Cardiac fibroblast (primary cell): ENCODE results near the gene ARHGDIA.

ENCODE experiments used
- DNase-seq, 2 donors: peaks; one replicate each; pipeline versions ENCODE4 v3.0.0 to v3.0.0-alpha.2; 2010; ENCODE audit warnings: low read depth in 2 of 2
- H3K4me3 ChIP-seq, 2 donors: replicated peaks in 1 of 2; 1 replicate in 1 of 2; 2 replicates in 1 of 2; pipeline ENCODE4 v1.5.1; 2011; ENCODE audit warnings: low read depth in 2 of 2, low read length in 2 of 2, mild to moderate bottlenecking in 2 of 2, moderate library complexity in 1 of 2
- CTCF ChIP-seq: IDR thresholded peaks from one replicate; pipeline ENCODE4 v1.5.1; 2011; ENCODE audit warnings: low read depth, mild to moderate bottlenecking, low read length, inconsistent platforms

Gene ARHGDIA

DNA sequence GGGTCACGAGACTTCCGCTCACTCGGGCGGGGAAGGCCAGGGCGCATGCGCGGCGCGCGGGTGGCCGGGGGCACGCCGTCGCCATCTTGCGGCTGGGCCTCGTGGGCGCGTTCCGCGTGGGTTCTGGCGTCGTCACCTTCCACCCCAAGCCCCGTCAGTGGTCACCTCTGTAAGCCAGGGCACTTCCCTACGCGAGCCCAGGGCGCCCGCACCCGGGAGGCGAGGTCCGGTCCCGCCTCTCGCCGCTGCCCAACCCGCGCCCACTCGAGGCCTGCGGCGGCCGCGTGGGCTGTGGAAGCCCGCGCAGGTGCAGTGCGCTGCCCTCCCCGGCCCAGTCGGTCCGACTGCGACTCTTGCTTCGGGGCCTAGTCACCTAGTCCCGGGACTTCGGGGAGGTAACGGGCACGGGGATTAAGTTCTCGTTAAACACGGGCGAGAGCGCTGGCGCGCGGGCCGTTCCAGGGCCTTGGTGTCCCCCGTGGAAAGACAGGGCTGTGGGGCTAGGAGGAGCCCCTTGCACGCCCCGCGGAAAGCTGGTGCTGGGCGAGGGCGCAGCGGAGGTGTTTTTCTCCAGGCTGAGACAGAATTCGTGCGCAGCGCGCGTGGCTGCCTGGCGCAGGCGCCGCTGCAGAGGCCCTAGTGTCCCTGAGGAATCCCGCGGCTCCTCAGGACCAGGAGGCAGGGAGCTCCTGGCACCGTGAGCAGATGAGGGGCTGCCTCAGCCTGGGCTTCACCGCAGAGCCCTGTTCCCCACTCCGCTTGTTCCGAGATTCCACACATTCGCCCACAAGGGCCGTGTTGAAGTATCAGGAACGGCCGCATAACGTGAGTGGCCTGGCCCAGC is 472 bp upstream of the ARHGDIA start:
- peak; percentile 87 to 94 for DNase-seq
- H3K4me3 ChIP-seq: peak overlapping the region; percentile 73 to 84
- no peak for TF ChIP-seq CTCF

GRCh38 chr17:81870131-81870980 is 781 bp downstream of the ARHGDIA start:
- TF ChIP-seq CTCF: no peak
- DNase-seq: peak; percentile 56 to 65
- peak overlapping the region; percentile 78 to 84 for H3K4me3 ChIP-seq

GRCh38 chr17:81869221-81870130 is 1.7 kb downstream of the ARHGDIA start:
- DNase-seq: peak; percentile 47 to 55
- peak; percentile 68 for TF ChIP-seq CTCF
- peak overlapping the region; percentile 78 to 84 for H3K4me3 ChIP-seq

DNA sequence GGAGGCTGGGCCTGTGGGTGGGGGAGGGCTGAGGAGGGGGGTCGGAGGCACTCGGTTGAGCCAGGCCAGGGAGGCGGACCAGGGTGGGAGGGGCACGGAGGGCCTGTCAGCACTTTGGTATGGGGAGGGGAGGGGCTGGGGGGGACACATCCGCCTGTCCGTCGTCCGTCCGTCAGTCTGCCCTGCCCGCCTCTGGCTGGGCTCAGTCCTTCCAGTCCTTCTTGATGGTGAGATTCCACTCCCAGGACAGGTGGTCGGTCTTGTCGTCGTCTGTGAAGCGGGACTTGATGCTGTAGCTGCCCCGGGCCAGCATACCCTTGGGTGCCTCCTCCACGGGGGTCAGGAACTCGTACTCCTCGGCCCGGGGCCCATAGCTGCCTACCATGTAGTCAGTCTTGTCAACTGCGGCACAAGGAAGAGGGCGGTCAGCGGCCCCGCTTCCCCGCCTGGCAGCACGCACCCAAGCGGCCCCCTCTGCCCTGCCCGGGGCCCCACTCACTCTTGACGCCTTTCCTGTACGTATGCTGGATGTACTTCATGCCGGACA is 2.4 kb downstream of the ARHGDIA start:
- H3K4me3 ChIP-seq: peak overlapping the region; percentile 5 to 84
- DNase-seq: peak; percentile 87 to 91
- no peak for TF ChIP-seq CTCF

DNA sequence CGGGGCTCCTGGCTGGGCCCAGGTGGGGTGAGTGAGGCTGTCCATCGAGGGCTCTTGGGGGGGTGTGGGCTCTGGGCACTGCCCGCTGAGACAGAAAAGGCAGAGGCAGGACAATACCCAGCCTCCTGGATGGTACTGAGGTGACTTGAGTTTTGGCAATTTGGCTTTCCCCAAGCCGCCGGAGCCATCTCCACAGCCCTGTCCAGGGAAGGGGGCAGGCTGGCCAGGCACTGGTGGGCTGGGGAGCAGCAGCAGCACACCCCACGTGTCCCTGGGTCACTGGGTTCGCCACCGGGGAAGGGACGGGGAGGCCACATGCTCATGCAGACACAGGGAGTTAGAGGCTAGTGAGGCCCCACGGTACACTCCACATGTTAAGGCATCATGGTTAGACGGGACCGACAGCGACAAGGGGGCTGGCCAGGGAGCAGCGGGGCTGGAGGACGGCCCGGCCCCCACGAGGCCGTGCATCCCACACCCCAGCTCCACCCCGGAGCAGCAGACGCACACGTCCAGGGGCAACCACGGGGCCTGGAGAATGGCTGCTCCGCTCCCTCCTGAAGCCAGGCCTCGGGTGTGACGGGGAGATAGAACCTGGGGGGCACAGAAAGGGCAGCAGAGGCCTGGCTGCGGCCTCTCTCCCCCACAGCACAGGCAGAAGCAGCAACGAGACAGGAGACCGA is 3.0 kb downstream of the ARHGDIA start:
- H3K4me3 ChIP-seq: no peak overlapping the region
- no peak for DNase-seq
- TF ChIP-seq CTCF: no peak
